Spinal cord (tissue), 10 donors: ENCODE data around the gene OPALIN. TPM values are rescaled to one million over a fixed set of nuclear protein-coding genes. Genes with fewer than 3 reads are reported as not detected.

Source experiments
- DNase-seq, 6 donors: peaks; one replicate each; pipeline versions ENCODE4 v3.0.0 to v3.0.0-alpha.2; 2013 to 2015; ENCODE audit warnings: low spot score in 6 of 6, low read depth in 4 of 6
- H3K27ac ChIP-seq: one replicate; pipeline ENCODE4 v1.5.1; 2013; ENCODE audit warnings: low read depth, low read length, control low read depth
- H3K27me3 ChIP-seq: one replicate; pipeline ENCODE4 v1.6.1; 2013; ENCODE audit warnings: low read length; ENCODE audit not compliant: control insufficient read depth, insufficient read depth
- H3K36me3 ChIP-seq: one replicate; pipeline ENCODE4 v1.6.1; 2013; ENCODE audit warnings: low read length; ENCODE audit not compliant: control insufficient read depth, insufficient read depth
- H3K4me1 ChIP-seq: one replicate; pipeline ENCODE4 v1.6.1; 2013; ENCODE audit warnings: low read length; ENCODE audit not compliant: control insufficient read depth, insufficient read depth
- H3K4me3 ChIP-seq: one replicate; pipeline ENCODE4 v1.5.1; 2013; ENCODE audit warnings: low read depth, low read length, control low read depth
- H3K9me3 ChIP-seq: one replicate; pipeline ENCODE4 v1.6.1; 2013; ENCODE audit warnings: low read length; ENCODE audit not compliant: control insufficient read depth, insufficient read depth
- WGBS: methylation state at CpG from one replicate; pipeline ENCODE4 v1.1.5; 2013; ENCODE audit warnings: missing lambda C conversion rate; ENCODE audit not compliant: insufficient coverage; 5-methylcytosine and 5-hydroxymethylcytosine counted together
- polyA plus RNA-seq, 2 donors: library from polyadenylated mRNA; unstranded; fragments of 120-200 nt; gene quantifications; one replicate each; pipeline ENCODE4 v1.2.1, GENCODE V29; 2013; ENCODE audit not compliant: insufficient read length in 2 of 2
- total RNA-seq, 2 donors: library from RNA; depleted of rRNA in 1 of 2; stranded (reverse); fragments of 120-200 nt in 1 of 2; fragments of >200 nt in 1 of 2; gene quantifications; one replicate each; pipeline versions ENCODE4 v1.2.3 to v1.2.4, GENCODE V29; 2013 to 2014
- donor health status: healthy.

The OPALIN gene
- total and polyA plus RNA-seq, 4 donors, result 0.79 to 4.8 (median 0.85) TPM

- WGBS, result no CpG with 5 or more reads among the region's 1 CpG
- H3K4me1 ChIP-seq, result no peaks in the 10 kb centered on the region
- no peak overlapping the region for H3K4me3 ChIP-seq
- no peak for DNase-seq
- no peaks in the 10 kb centered on the region for H3K9me3 ChIP-seq
- H3K27me3 ChIP-seq, result peaks cover 2% of the 10 kb centered on the region
- H3K36me3 ChIP-seq, result no peaks in the 10 kb centered on the region
- no peak overlapping the region for H3K27ac ChIP-seq
Measured at GRCh38 chr10:96333101-96333500, 25.7 kb downstream of the OPALIN start.

DNA sequence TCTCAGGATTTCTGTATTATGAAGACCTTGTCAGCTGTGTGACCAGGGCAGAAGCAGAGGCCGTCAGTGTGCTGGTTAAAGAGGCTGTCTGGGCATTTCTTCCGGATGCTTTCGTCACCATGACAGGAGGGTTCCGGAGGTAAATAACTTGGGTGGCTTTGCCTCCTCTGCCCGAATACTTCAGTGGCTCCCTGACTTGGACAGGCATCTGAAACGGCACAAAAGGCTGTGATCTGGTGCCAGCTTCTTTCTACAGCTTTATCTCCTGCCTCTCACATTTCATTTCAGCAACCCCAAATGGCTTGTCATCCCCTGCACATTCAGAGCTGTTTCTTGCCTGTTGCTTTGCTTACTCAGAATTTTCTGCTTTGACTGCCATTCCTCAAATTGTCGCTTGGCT is 31.3 kb downstream of the OPALIN start:
- no peak for DNase-seq
- Histone ChIP-seq H3K9me3 (no peaks in the 10 kb centered on the region), H3K27me3 (no peaks in the 10 kb centered on the region), H3K27ac (no peak overlapping the region), H3K4me1 (no peaks in the 10 kb centered on the region), H3K4me3 (no peak overlapping the region), H3K36me3 (no peaks in the 10 kb centered on the region)
- WGBS, result 72% methylated on average over 7 of the region's 7 CpGs

DNA sequence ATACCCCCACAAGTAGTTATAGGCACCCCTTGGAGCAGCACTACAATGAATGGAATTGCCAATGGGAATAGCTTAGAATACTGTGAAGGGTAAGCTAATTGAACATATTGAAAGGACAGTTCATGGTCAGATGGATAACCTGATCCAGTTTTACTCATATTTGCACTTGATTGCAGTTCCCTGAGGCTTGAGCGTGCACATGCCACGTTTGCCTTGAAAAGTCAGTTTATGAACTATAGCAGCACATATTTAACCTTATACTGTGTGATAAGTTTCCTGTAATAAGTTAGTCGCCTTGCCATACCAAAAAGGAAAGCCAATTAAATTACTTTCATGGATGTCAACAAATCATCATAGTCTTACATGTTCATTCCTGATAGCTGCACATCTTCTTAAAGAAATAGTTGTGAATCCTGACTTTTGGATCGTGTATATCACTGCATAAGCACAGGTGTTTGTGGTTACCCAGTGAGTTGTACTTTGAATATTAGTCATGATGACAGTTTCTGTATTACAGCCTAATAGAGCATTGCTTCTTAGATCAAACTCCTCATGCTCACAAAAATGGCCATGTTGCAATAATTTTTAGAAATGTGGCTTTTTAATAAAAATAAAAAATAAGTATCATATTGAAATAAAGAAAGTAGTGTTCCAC is 33.0 kb downstream of the OPALIN start:
- Histone ChIP-seq H3K27me3 (no peaks in the 10 kb centered on the region), H3K4me1 (no peaks in the 10 kb centered on the region), H3K27ac (no peak overlapping the region), H3K36me3 (no peaks in the 10 kb centered on the region), H3K4me3 (no peak overlapping the region), H3K9me3 (no peaks in the 10 kb centered on the region)
- DNase-seq, result no peak
- WGBS, result no CpG with 5 or more reads among the region's 4 CpGs

GRCh38 chr10:96324447-96324846 is 34.4 kb downstream of the OPALIN start:
- Histone ChIP-seq H3K36me3 (no peaks in the 10 kb centered on the region), H3K27me3 (no peaks in the 10 kb centered on the region), H3K4me3 (no peak overlapping the region), H3K9me3 (no peaks in the 10 kb centered on the region), H3K4me1 (no peaks in the 10 kb centered on the region), H3K27ac (no peak overlapping the region)
- no peak for DNase-seq
- WGBS, result 69% methylated on average over 2 of the region's 2 CpGs

GRCh38 chr10:96322275-96322674 is 36.5 kb downstream of the OPALIN start:
- no peak overlapping the region for H3K27ac ChIP-seq
- DNase-seq, result no peak
- no peak overlapping the region for H3K4me3 ChIP-seq
- H3K4me1 ChIP-seq, result no peaks in the 10 kb centered on the region
- H3K36me3 ChIP-seq, result no peaks in the 10 kb centered on the region
- H3K27me3 ChIP-seq, result no peaks in the 10 kb centered on the region
- no peaks in the 10 kb centered on the region for H3K9me3 ChIP-seq
- WGBS, result no CpG with 5 or more reads among the region's 1 CpG

DNA sequence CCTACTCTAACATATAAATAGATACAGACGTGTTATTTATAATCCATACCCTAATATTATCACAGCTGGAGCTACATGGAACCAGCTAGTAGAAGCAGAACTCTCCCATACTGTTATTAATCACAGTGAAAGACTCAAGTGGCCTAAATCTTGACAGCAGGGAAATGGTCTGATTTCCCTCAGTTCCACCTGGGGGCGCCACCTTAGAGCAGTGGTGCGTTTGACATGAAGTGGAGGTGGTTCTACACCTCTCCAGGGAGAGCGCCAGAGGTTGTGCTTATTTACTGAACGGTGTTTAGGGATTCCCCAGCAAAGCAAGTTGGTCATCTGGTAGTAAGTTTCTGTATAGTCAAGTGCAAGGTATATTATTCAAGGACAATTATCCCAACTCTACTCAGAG is 37.0 kb downstream of the OPALIN start:
- H3K27ac ChIP-seq, result no peak overlapping the region
- DNase-seq, result no peak
- no peaks in the 10 kb centered on the region for H3K9me3 ChIP-seq
- no peaks in the 10 kb centered on the region for H3K27me3 ChIP-seq
- no peaks in the 10 kb centered on the region for H3K4me1 ChIP-seq
- WGBS, result 50% methylated on average over 3 of the region's 5 CpGs
- no peaks in the 10 kb centered on the region for H3K36me3 ChIP-seq
- no peak overlapping the region for H3K4me3 ChIP-seq

DNA sequence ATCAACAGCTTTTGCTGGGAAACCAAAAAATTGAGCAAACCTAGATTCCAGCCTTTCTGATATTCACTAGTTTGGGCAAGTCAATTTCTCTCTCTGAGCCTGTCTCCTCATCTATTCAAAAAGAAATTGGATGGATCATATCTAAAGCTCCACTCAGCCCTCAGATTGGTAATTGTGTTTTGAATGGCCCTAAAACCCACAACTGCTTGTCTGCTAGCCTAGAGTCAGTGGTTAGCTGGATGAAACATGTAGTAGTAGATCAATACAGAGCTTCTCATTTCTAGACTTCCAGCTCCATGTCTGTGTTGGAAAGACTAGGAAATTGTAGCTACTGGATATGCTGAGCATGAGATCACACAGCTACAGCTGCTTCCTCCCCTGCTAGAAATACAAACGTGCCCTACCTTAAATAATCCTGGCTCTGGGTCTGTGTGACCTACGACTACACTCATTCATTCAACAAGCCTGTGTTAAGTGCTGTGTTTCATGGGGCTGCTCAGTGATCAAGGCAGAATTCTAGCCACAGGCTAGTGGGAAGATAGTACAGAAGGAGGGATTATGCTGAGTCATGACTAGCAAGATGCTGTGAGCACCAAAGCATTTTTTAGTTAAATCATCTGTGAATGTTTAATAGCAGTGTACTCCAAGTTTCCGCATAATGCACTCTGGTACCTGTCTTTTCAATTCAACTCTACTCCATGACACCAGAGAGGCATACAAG is 38.9 kb downstream of the OPALIN start:
- no CpG with 5 or more reads among the region's 3 CpGs for WGBS
- no peaks in the 10 kb centered on the region for H3K36me3 ChIP-seq
- H3K4me3 ChIP-seq, result no peak overlapping the region
- H3K27ac ChIP-seq, result no peak overlapping the region
- no peaks in the 10 kb centered on the region for H3K9me3 ChIP-seq
- H3K4me1 ChIP-seq, result no peaks in the 10 kb centered on the region
- no peaks in the 10 kb centered on the region for H3K27me3 ChIP-seq
- peak in 1 of 6 donors; percentile 43 for DNase-seq

- no CpG with 5 or more reads among the region's 4 CpGs for WGBS
- Histone ChIP-seq H3K4me3 (no peak overlapping the region), H3K27me3 (no peaks in the 10 kb centered on the region), H3K9me3 (no peaks in the 10 kb centered on the region), H3K4me1 (no peaks in the 10 kb centered on the region), H3K36me3 (no peaks in the 10 kb centered on the region), H3K27ac (no peak overlapping the region)
- no peak for DNase-seq
Measured at GRCh38 chr10:96317067-96317833, 41.6 kb downstream of the OPALIN start.

- H3K9me3 ChIP-seq, result no peaks in the 10 kb centered on the region
- 80% methylated on average over 1 of the region's 2 CpGs for WGBS
- H3K27ac ChIP-seq, result no peak overlapping the region
- no peak overlapping the region for H3K4me3 ChIP-seq
- no peaks in the 10 kb centered on the region for H3K4me1 ChIP-seq
- DNase-seq, result no peak
- H3K27me3 ChIP-seq, result no peaks in the 10 kb centered on the region
- no peaks in the 10 kb centered on the region for H3K36me3 ChIP-seq
Measured at GRCh38 chr10:96313344-96313743, 45.5 kb downstream of the OPALIN start.
